HEK293 (cell line): ENCODE measurements around the gene PRKRA.

Source experiments
- ZNF157 ChIP-seq: fragments of 450-650 bp; formaldehyde crosslinking; IDR thresholded peaks from 2 replicates; pipeline ENCODE4 v1.5.1; 2016; ENCODE audit warnings: missing biosample characterization, missing genetic modification characterization
- TF ChIP-seq, protein P1 (sequence below): fragments of 450-650 bp; formaldehyde crosslinking; IDR thresholded peaks from 2 replicates; pipeline ENCODE4 v1.5.1; 2016; ENCODE audit warnings: missing biosample characterization, missing genetic modification characterization
- TF ChIP-seq, protein P2 (sequence below): fragments of 450-650 bp; formaldehyde crosslinking; optimal IDR thresholded peaks from 2 replicates; pipeline ENCODE3; 2016; ENCODE audit warnings: missing biosample characterization, mild to moderate bottlenecking, missing genetic modification characterization
- TF ChIP-seq, protein P3 (sequence below): fragments of 450-650 bp; formaldehyde crosslinking; IDR thresholded peaks from 2 replicates; pipeline ENCODE4 v1.5.1; 2016; ENCODE audit warnings: missing biosample characterization, missing genetic modification characterization, borderline replicate concordance

DNA sequence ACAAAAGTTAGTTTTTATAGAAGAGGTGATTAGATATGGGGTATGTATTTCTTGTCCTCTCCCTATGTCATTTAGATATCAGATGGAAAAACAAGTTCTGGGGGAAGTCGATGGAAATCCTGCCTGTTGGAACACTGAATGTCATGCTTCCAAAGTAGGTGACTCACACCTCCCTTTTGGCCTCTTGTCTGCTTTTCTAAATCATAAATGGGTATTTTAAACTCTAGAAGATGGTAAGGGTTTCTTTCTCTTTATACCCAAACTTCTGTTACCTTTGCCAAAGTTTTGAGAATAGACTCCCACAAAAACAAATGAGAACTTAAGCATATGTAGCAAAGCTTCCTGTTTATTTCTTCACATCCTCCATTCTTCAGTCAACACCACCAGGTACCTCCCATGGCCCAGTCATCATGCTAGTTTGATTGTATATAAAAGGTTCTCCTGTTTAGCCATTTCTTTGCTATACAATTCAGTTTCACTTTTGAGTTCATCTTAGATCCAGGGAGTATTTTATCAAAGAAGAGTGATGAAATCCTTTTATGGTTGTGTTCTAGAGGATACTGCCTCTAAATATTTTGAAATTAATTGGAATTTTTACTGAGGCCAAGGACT, 63.9 kb downstream of the PRKRA start:
- TF ChIP-seq, protein P1, sequence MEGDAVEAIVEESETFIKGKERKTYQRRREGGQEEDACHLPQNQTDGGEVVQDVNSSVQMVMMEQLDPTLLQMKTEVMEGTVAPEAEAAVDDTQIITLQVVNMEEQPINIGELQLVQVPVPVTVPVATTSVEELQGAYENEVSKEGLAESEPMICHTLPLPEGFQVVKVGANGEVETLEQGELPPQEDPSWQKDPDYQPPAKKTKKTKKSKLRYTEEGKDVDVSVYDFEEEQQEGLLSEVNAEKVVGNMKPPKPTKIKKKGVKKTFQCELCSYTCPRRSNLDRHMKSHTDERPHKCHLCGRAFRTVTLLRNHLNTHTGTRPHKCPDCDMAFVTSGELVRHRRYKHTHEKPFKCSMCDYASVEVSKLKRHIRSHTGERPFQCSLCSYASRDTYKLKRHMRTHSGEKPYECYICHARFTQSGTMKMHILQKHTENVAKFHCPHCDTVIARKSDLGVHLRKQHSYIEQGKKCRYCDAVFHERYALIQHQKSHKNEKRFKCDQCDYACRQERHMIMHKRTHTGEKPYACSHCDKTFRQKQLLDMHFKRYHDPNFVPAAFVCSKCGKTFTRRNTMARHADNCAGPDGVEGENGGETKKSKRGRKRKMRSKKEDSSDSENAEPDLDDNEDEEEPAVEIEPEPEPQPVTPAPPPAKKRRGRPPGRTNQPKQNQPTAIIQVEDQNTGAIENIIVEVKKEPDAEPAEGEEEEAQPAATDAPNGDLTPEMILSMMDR (tag by site-specific recombination) = no peak
- TF ChIP-seq ZNF157 = no peak
- TF ChIP-seq, protein P2, sequence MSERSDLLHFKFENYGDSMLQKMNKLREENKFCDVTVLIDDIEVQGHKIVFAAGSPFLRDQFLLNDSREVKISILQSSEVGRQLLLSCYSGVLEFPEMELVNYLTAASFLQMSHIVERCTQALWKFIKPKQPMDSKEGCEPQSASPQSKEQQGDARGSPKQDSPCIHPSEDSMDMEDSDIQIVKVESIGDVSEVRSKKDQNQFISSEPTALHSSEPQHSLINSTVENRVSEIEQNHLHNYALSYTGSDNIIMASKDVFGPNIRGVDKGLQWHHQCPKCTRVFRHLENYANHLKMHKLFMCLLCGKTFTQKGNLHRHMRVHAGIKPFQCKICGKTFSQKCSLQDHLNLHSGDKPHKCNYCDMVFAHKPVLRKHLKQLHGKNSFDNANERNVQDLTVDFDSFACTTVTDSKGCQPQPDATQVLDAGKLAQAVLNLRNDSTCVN (tag by site-specific recombination) = no peak
- TF ChIP-seq, protein P3, sequence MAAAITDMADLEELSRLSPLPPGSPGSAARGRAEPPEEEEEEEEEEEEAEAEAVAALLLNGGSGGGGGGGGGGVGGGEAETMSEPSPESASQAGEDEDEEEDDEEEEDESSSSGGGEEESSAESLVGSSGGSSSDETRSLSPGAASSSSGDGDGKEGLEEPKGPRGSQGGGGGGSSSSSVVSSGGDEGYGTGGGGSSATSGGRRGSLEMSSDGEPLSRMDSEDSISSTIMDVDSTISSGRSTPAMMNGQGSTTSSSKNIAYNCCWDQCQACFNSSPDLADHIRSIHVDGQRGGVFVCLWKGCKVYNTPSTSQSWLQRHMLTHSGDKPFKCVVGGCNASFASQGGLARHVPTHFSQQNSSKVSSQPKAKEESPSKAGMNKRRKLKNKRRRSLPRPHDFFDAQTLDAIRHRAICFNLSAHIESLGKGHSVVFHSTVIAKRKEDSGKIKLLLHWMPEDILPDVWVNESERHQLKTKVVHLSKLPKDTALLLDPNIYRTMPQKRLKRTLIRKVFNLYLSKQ (tag by site-specific recombination) = no peak
